Endothelial cell of umbilical vein (primary cell): ENCODE data around the gene CDKN2B-AS1. TPM values are rescaled to one million over a fixed set of nuclear protein-coding genes. Genes with fewer than 3 reads are reported as not detected.

ENCODE experiments used
- polyA plus RNA-seq, 4 experiments: library from polyadenylated mRNA; depleted of rRNA in 3 of 4; stranded (reverse) in 3 of 4; unstranded in 1 of 4; fragments of >200 nt; gene quantifications; 2 replicates each; pipeline versions ENCODE4 v1.2.1 to v1.2.3, GENCODE V29; 2011 to 2012; ENCODE audit warnings: missing spikeins in 1 of 4
- small RNA-seq: library from RNA; depleted of rRNA; stranded (forward); fragments of <200 nt; gene quantifications from one replicate; pipeline ENCODE3, GENCODE V24; 2012; ENCODE audit warnings: low replicate concordance, low read depth; ENCODE audit not compliant: insufficient read depth, insufficient read length
- total RNA-seq: library from RNA; stranded (reverse); gene quantifications from 2 replicates; pipeline ENCODE4 v1.2.3, GENCODE V29; 2021

CDKN2B-AS1 gene
- total and polyA plus RNA-seq, 2 donors (not counting 3 experiments of a cell fraction or from before 2014, with no cell fraction given): 0.44 to 1.9 TPM

Small RNAs within 50 kb of the gene (small RNA-seq; reads per million reads assigned to genes)
- gene RF01909: not detected
- not detected for gene RF02045

Other genes with a start within 250 kb of the CDKN2B-AS1 start
- 51.2 and 55.1 TPM in 2 replicates for gene MTAP, start 192.2 kb upstream of the CDKN2B-AS1 start, total RNA-seq
- 5.7 and 11.3 TPM in 2 replicates for gene MTAP, start 192.2 kb upstream of the CDKN2B-AS1 start, polyA plus RNA-seq
- gene CDKN2A, start 399 bp upstream of the CDKN2B-AS1 start, total RNA-seq: 8.5 and 9.3 TPM in 2 replicates
- gene CDKN2A, start 399 bp upstream of the CDKN2B-AS1 start, polyA plus RNA-seq: 10.7 and 14.1 TPM in 2 replicates
- gene CDKN2B, start 14.5 kb downstream of the CDKN2B-AS1 start, total RNA-seq: 2.1 and 2.3 TPM in 2 replicates
- gene CDKN2B, start 14.5 kb downstream of the CDKN2B-AS1 start, polyA plus RNA-seq: 1.6 and 2.1 TPM in 2 replicates